ENCODE measurements around the gene LRRC39. TPM values are rescaled to one million over a fixed set of nuclear protein-coding genes. Genes with fewer than 3 reads are reported as not detected.

LRRC39 gene
- total RNA-seq, 1 donor from 2014 or later = 0.33 TPM

Other genes with a start within 250 kb of the LRRC39 start
- 26.3 TPM for gene SLC35A3, start 208.3 kb downstream of the LRRC39 start, total RNA-seq
- gene SASS6, start 45.3 kb downstream of the LRRC39 start, total RNA-seq = 0.88 TPM
- gene TRMT13, start 45.1 kb downstream of the LRRC39 start, total RNA-seq = 4.9 TPM
- gene DBT, start 71.6 kb upstream of the LRRC39 start, total RNA-seq = 25.0 TPM
- gene RTCA, start 88.0 kb upstream of the LRRC39 start, total RNA-seq = 16.6 TPM
- gene CDC14A, start 174.2 kb upstream of the LRRC39 start, total RNA-seq = 2.2 TPM